HG03457 (cell line): Measurements from ENCODE around the gene SDF4.
"Not testable (repeated sequence)": the region's sequence is repeated elsewhere in the genome, so short reads cannot be mapped to it uniquely, and the experiment has no call there.

ENCODE experiments used
- ATAC-seq: cut with Tn5 transposase; IDR thresholded peaks from one replicate; pipeline ENCODE4 v1.9.1; 2021; ENCODE audit warnings: moderate number of reproducible peaks; ENCODE audit not compliant: unreplicated experiment

SDF4 gene

DNA sequence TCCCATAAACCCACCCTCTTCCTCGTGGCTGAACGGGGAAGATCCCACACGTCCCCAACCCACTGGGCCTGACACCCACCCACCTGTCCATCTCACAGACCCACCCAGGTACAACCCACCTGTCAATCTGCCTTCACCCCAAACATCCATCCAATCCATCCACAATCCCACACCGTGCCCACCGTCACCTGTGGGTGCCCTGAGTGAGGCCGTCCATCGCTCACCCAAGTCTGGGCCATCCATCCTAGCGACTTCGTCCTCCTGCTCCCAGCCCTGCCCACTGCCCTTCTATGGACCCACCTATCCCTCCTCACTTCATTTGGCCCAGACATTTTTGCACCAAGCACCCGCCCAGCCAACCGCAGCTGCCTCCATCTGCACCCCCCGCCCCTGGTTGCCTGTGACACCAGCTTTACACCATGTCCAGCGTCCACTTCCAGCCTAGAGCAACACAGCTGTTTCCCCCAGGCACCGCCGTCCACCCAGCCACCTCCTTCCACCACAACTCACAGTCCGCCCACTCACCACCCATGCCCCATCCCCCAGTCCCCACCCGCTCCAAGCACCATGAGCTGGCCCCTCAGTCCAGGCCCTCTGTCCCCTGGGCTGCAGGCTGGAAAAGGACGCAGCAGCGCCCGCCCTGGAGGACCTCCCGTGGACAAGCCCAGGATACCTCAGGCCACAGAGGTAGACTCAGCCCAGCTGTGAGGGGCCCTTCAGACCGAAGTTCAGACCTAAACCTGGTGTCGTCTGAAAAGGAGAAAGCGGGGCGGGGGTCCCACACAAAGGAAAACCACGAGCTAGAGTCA, 50.5 kb downstream of the SDF4 start:
- no peak for ATAC-seq

- ATAC-seq, result no peak
Observed at GRCh38 chr1:1179983-1180861, 51.6 kb downstream of the SDF4 start.

GRCh38 chr1:1179346-1179982, 52.3 kb downstream of the SDF4 start:
- no peak for ATAC-seq

GRCh38 chr1:1178794-1179331, 52.9 kb downstream of the SDF4 start:
- ATAC-seq, result no peak

DNA sequence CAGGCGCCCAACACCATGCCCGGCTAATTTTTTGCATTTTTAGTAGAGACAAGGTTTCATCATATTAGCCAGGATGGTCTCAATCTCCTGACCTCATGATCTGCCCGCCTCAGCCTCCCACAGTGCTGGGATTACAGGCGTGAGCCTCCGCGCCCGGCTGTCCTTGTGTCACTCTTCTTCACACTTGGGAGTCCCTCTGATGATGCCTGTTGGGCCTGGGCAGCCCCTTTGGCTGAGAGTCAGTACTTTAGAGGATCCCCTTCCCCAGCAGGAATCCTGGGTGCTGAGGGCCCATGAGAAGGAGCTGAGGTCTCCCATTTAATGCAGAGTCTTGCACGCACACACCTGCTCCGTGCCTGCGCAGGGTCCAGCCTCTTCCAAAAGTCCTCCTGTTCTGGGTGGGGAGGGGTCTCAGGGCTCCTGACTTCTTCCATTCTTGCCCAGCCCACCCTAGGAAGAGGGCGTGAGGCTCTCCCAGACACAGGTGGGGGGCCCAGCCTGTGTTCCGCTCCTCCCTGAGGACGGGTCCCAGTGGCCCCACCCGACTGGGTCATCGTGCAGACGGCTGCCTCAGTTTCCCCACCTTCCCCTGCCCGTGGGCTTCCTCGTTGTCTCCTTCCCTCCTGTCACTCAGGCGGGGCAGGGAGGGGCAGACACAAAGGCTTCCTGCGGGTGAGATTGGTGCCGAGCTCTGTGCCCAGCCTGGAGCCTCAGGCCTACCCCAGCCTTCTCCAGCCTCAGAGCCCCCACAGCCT, 54.2 kb downstream of the SDF4 start:
- no peak for ATAC-seq

DNA sequence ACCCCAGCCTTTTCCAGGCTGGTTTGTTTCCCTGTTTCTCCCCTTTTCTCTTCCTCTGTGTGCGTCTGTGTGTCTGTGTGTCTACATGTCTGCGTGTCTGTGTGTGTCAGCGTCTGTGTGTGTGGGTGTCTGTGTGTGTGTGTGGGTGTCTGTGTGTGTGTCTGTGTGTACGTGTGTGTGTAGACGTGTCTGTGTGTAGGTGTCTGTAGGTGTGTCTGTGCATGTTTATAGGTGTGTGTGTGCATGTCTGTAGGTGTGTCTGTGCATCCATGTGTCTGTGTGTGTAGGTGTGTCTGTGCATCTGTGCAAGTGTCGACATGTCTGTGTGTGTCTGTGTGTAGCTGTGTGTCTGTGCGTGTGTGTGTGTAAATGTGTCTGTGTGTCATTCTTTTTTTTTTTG, 54.9 kb downstream of the SDF4 start:
- no peak for ATAC-seq

DNA sequence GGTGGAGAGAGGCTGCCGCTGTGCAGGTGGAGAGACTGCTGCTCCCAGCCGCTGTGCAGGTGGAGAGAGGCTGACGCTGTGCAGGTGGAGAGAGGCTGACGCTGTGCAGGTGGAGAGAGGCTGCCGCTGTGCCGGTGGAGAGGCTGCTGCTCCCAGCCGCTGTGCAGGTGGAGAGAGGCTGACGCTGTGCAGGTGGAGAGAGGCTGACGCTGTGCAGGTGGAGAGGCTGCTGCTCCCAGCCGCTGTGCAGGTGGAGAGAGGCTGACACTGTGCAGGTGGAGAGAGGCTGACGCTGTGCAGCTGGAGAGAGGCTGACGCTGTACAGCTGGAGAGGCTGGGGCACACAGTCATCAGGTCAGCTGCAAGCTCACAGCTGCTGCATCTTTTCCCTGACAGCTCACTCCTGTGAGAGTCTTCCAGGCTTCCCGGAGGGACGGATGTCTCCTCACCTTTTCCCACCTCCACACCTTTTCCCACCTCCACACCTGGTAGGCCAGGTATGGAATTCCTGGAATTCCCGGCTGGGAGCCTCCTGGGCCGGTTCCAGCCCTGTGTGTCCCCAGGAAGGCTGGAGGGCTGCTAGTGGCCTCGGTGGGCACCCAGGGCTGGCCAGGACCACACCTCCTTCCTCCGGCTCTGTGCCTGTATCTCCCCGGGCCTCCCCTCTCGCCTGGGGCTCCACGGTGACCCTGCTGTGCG, 55.6 kb downstream of the SDF4 start:
- ATAC-seq, result not testable (repeated sequence)

DNA sequence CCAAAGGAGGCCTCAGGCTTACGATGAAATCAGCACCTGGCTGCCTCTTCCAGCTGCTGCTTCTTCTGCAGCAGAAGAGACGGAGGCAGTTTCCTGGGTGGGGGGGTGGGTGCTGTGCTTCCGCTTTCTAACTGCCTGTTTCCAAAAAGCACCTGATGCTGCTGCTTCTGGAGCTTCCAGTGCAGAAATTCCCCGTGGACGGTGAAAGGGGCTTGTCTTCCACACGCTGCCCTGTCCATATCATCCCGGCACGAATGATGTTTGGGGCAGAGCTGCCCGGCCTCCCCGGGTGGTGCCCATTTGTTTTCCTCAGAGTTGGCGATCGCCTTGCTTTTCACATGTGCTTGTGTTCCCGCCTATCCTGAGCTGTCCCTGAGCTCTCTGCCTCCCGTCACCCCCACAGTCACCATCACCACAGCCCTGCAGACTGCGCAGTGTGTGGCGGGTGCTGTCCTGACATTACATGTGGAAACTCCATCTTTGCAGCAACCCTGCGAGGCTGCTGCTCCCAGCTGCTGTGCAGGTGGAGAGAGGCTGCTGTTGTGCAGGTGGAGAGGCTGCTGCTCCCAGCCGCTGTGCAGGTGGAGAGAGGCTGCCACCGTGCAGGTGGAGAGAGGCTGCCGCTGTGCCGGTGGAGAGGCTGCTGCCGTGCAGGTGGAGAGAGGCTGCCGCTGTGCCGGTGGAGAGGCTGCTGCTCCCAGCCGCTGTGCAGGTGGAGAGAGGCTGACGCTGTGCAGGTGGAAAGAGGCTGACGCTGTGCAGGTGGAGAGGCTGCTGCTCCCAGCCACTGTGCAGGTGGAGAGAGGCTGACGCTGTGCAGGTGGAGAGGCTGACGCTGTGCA, 56.4 kb downstream of the SDF4 start:
- ATAC-seq, result no peak

GRCh38 chr1:1173793-1174415, 57.9 kb downstream of the SDF4 start, which contains the start of gene TTLL10:
TTLL10 (plus strand) TSS chr1:1173880; CDS start chr1:1179216, 5,336 bp downstream.
- no peak for ATAC-seq

- ATAC-seq, result no peak
Observed at GRCh38 chr1:1173061-1173792, 58.6 kb downstream of the SDF4 start.

GRCh38 chr1:1171546-1172340, 60.1 kb downstream of the SDF4 start:
- ATAC-seq, result no peak

- ATAC-seq, result no peak
Observed at GRCh38 chr1:1171161-1171545, 60.6 kb downstream of the SDF4 start.

DNA sequence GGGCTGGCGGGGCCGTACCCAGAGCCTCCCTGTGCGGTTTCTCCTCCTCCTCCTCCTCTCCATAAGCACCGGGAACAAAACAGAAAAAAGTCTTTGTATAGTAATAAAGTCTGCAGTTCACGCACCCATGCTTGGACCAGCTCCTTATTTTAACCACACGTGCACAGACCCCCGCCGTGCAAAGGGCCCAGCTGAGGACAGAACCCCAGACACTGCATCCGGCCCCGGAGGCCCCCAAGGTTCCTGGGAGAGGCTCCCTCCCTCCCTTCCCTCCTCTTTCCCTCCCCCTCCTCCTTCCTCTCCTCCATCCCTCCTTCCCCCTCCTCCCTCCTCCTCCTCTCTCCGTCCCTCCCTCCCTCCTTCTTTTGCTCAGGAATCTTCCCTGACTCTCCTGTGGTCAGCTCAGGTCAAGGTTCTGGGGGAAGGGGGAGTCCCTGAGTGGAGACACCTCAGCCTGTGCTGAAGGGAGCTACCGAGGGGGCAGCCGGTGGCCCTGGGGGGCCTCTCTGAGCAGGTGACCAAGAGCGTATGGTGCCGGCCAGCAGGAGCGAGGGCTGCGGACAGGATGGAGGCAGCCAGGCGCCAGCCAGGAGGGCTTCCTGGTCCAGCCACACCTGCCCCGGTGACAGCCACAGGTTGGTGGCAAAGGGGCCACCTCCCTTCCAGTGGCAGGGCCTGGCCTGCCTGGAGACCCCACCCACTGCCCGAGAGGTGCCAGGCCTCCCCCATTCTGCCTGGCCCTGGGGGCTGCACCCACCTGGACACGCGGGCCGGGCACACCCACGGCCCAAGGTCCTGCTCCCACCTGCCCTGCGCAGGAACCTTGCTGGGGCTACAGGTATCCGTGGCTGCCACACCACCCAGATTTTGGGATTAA, 61.3 kb downstream of the SDF4 start:
- ATAC-seq, result no peak

- no peak for ATAC-seq
Observed at GRCh38 chr1:1169429-1170214, 62.2 kb downstream of the SDF4 start.
